ENCODE data around the gene CTDNEP1.

Gene CTDNEP1

DNA sequence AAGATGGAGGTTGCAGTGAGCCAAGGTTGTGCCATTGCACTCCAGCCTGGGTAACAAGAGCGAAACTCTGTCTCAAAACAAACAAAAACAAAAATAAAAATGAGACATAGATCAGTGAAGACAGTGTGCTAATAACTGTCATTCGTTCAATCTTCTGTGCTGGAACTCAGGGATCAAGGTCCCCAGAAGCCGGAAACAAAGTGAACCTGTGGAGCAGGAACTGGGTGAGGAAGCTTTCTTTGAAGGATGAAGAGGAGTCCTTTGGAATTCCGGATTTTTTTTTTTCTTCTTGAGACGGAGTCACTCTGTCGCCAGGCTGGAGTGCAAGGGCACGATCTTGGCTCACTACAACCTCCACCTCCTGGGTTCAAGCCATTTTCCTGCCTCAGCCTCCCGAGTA is 27.9 kb upstream of the CTDNEP1 start:
- no peak for DNase-seq

DNA sequence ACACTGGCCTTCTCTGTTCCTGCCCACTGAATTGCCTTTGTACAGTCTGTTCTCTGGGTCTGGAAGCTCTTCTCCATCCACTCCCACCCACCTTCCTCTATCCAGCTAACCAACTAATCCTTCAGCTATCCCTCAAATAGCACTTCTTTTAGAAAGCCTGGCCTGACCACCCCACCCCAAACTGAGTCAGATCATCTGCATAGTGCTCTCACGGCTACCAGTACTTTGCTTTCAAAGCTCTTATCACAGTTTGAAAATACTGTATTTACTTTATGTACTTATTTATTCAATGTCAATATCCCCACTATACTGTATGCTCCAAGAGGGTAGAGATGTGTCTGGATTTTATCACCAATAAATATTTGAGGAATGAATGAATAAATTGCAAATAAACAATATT is 15.2 kb upstream of the CTDNEP1 start:
- DNase-seq: no peak

DNA sequence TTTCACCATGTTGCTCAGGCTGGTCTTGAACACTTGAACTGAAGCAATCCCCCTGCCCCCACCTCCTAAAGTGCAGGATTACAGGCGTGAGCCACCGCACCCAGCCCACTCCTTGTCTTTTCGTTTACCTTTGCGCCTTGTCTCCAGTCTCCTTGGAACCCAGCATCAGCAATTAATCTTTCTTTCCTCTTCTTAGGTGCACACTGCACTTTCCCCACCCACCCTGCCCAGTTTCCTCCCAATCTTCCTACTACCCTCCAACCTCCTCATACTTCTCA is 12.2 kb upstream of the CTDNEP1 start:
- DNase-seq: no peak

DNA sequence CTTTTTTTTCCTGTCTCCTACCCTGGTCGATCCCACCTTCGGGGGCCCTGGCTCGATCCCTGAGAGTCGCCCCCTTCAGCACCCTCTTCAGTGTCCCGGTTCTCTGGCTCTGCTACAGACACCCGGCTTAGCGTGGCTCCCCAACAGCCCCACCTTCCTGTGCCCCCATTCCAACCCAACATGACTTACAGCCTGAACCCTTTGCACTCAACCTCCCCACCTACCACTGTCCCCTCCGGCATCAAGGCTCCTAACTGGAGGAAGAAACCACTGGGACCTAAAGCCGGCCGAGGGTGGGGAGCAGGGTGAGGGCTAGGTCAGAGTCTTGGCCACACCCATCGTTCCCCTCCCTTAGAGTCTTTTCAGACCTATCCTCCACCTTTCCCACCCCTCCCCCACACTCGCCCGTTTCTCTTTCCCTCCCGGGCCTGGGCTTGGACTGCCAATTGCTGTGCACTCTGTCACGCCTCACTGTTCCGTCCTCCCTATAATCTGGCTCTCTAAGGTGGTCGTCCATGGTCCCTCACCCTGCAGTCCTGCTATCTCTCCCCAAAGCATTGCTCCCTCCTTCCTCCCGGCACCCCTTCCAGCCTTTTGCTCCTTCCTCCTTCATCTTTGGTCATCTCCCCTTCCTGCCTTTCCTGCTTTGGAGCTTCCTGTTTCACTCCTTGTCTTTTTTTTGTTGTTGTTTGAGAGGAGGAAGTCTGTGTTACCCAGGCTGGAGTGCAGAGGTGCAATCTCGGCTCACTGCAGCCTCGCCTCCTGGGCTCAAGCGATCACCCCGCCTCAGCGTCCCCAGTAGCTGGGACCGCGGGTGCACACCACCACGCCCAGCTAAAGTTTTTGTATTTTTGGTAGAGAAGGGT is 11.6 kb upstream of the CTDNEP1 start:
- no peak for DNase-seq

DNA sequence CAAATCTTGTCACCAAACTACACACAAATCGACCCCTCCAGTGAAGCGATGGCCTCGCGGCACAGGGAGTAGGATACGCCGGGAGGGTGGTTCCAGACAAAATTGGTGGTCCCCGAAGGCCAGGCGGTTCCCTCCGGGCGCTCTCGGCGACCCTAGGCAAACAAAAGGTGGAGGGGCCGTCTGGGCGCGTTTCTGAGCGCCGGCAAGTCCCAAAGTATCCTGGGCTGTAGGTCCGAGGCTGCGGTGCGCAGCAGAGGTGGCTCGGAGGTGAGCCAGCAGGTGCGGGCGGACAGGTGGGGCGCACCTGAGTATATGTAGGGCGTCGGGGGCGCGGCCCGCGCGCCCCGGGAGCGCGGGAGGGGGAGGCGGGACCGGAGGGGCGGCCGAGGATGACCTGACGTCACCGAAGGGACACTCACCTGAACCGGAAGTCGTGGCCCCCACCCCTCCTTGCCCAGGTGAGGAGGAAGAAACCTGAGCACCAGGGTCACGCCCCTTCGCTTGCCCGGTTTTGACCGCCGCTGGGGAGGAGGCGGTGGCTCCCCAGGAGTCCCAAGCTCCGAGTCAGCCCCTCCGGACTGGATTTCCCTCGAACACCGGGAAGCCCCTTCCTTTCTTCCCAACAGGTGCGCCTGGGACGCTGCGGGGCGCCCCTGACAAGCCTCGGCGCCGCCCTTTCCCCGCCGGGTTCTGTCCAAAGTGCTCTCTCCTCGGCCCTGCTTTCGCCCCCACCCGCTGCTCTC is 10.8 kb upstream of the CTDNEP1 start, which contains the start of gene CLDN7:
Gene CLDN7, minus strand, starts transcription at position 287 of the 743 bp plus-strand sequence. CDS start 435 bp downstream, outside the sequence.
- no peak for DNase-seq

DNA sequence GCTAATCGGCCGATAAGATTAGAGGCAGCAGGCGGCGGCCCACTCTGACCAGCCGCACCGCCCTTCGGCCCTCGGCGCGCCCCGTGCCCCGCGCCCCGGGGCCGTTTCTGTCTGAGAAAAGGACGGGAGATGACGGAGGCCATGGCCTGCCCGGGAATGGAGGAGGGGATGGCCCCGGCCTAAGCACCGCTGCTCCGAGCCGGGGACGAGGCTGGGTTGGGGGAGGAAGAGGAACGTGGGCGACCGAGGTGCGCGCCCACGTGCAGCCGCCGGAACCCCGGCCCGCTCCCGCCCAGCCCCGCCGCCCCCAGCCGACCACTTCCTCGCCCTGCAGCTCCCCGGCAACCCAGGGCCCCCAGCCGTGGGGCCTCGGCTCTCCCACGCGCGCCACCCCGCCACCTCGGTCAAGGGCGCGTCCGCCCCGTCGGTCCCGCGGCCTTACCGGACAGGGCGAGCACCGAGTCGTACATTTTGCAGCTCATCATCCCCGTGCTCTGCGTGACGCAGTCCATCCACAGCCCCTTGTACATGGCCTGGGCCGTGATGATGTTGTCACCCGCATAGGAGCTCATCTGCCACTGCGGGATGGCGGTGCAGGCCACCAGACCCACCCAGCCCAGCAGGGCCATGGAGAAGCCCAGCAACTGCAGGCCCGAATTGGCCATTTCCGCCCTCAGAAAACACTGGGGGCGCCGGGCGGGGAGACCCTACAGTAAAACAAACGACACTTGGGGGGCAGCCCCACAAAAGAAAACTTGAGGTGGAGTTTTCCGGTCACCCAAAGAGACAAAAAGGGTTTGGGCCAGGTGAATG is 10.1 kb upstream of the CTDNEP1 start:
- no peak for DNase-seq

DNA sequence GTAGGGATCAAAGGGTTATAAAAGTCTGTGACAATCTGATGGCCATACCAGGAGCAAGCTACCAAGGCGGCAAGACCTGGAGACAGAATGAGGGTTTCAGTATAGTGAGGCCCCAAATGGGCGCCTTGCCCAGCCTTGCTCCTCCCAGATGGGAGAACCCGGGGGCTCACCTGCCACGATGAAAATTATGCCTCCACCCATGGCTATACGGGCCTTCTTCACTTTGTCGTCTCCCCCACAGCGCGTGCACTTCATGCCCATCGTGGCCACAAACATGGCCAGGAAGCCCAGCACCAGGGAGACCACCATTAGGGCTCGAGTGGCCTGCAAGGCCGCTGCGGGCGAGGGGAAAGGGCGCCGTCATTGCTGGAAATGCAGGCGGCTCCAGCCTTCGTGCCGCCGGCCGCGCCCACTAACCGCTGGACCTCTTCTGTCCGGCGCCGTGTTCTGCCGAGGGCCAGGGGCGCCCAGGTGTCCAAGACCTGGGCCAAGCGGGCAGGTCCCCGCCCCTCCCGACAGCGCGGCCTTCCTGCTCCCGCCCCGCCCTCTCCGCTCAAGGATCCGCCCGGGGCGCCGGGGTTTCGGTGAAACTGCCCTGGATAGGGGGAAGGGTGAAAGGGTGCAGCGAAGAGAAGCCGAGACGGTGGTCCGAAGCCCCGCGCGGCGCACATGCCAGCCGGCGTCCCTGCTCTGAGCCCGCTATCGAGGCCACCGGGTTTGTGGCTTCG is 9.3 kb upstream of the CTDNEP1 start:
- DNase-seq: no peak

DNA sequence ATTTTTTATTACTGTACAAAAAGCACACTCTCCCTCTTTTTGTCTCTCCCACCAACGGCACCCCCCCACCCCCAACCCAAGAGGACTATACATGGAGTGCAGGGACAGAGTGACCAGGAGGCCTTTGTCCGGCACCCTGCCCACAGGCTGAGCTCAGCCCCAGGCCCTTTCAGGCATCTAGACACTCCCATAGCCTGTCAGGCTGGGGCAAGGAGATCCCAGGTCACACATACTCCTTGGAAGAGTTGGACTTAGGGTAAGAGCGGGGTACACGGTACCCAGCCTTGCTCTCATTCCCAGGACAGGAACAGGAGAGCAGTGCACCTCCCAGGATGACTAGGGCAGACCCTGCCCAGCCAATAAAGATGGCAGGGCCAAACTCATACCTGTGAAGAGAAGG is 8.6 kb upstream of the CTDNEP1 start:
- DNase-seq: no peak

DNA sequence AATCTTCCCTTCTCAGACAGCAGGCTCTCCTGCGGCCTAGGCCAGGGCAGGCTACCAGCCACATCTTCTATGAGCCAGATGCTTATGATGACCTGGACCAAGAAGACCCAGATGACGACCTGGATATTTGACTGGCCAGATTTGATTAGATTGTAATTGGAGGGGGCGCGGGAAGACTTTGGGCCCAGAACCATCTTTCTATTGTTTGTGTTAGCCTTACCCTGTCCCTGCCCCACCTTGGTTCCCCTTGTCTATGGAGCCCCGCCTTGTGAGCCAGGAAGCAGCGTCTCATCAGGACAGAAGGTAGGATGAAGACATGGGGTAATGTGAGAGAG is 8.0 kb upstream of the CTDNEP1 start:
- DNase-seq: no peak

DNA sequence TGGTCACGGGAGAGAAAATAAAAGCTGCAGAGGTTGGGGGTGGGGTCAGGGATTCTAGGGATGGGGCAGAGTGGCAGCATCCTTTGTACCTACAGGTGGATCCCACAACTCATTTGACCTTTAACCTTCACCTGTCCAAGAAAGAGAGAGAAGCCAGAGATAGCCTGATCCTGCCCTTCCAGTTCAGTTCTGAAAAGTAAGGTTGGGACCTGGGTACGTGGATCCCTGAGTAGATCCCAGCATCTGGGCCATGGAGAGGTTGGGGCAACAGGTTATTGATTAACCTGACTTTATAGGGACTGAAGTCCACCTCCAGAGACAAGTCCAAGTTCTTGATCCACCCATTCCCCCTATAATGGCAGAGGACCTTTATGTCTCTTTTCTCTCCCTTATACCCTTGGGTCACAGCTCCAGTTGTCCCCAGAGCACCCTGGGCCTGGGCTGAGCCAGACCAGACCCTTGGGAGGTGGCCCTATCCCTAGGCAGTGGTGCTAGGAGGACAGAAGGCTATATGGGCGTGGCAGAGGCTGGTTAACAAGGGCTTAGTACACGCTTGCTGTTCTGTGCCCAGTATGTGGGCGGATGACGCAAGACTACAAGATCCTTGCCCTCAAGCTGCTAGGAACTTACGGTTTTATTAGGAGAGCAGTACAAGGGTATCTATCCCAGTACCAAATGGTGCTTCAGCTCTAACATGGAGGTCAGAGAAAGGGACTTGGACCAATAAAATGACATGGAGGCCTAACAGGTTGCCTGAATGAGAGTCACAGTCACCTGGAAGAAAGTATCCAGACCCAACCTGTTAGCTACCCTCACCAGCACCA is 7.4 kb upstream of the CTDNEP1 start:
- no peak for DNase-seq

DNA sequence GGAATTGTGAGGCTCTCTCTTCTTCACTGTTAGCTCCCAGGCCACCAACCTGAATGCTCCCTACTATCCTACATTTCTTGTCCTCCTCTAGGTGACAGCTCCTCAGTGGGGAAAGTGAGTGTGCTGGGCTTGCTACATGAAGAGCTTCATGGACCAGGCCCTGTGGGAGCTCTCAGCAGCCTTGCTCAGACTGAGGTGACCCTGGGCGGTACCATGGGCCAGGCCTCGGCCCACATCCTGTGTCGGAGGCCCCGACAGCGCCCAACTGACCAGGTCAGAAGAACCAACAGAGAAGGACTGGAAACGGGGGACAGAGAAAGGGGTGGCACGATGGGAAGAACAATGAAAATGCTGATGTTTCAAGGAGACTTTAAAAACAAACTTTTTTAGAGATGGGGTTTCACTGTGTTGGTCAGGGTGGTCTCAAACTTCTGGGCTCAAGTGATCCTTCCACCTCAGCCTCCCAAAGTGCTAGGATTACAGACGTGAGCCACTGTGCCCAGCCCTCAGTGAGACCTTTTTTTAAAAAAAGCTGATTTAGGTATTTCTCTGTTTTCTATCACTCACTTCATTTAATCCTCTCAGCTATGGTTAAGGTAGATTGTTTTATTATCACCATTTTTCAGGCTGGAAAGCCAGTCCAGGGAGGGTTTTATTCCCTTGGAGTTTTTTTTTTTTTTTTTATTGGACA is 5.4 kb upstream of the CTDNEP1 start:
- no peak for DNase-seq

DNA sequence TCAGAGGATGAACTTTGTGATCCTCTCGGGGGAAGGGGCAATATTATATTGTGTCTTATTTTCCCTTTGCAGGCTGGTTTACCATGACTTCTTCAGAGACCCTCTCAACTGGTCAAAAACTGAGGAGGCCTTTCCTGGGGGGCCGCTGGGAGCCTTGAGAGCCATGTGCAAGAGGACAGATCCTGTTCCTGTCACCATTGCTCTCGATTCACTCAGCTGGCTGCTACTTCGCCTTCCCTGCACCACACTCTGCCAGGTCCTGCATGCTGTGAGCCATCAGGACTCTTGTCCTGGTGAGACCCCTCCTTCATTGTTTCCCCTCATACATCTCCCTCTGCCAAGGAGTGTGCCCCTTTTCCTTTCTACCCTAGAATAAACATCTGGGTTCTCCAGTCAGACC is 3.0 kb upstream of the CTDNEP1 start:
- DNase-seq: no peak

DNA sequence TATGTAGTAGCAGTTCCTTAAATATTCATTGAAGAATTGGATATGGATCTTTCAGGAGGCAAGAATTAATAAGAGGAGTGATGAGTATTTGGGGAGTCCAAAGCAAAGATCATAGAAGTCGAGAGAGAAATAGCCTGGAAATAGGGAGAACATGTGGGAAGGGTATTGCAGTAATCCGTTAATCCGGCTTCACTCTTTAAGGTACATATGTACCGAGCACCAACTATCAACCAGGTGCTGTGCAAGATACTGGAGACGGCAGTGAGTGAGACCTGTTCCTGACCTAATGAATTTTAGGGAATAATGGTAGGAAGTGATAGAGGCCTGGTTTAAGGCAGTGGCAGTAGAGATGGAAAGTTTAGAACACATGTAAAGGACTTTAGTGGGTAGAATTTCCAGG is 1.5 kb upstream of the CTDNEP1 start:
- DNase-seq: no peak

DNA sequence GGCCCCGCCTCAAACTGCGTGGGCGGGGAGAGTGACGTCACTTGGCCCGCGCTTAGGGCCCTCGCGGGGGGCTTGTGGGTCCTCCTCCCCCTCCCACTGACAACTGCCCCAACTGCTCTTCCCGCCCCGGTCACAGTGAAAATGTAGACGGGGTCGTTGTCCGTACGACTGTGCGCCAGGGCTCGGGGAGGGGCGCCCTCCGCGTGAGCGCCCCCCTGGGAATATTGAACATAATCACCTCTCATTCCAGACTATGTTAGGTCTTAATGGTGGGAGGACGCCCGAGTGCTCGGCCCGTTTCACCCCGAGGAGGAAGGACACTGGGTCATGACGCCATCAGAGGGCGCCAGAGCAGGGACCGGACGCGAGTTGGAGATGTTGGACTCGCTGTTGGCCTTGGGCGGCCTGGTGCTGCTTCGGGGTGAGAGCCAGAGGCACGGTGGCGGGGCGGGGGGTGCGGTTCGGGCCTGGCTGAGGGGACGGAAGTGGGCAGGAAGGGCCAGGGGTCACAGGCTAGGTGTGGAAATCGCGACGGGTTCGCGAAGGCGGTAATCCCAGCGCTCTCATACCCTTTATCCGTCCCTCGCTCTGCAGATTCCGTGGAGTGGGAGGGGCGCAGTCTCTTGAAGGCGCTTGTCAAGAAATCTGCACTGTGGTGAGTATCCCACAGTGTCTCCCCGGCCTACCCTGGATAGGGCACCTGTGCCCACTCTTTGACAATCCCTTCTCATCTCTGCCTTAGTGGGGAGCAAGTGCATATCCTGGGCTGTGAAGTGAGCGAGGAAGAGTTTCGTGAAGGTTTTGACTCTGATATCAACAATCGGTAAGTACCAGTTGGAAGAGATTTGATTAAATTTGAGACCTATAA is 876 bp upstream of the CTDNEP1 start, which contains the start of gene ELP5:
Gene ELP5, plus strand, starts transcription at position 40 of the 868 bp plus-strand sequence. Its CDS starts 336 bp downstream, at position 376.
- DNase-seq: peak; percentile 96

DNA sequence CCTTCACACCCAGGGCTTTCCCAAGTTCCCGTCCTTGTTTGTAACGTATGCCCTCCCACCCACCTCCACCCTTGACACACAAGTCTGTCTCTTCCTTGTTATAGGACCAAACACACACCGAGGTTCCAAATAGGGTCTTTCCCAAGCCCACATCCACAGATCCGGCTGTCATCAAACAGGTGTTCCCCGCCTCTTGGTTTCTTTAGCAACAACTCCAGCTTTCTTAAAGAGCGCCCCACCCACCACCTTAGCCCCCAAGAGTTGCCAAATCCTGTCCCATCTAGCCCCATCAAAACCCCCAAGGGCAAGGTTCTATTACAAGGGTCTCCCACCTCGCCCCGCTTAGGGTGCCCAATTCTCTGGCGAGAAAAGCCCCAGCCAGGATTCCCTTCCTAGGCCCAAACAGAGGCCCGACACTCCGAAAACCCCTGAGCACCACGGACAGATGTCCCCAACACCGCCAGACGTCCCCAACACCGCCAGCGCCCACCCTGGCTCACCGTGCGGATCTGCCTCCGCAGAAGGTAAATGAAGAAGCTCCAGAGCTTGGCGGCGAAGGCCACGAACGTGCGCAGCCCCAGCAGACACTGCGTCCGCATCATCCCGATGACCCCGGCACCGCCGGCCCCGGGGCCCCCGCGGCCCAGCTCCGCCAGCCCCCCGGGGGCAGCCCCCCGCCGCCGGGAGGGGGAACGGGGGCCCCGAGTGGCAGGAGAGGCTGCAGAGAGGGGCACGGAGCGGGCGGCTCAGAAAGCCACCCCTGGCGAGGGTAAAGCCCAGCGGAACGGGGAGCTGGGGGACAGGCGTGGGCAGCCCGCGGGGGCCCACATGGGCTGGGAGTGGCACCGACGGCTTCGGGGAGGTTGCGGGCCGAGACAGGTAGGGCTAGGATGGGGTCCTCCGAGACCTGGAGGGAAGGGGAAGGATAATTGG is 573 bp downstream of the CTDNEP1 start:
- DNase-seq: no peak

DNA sequence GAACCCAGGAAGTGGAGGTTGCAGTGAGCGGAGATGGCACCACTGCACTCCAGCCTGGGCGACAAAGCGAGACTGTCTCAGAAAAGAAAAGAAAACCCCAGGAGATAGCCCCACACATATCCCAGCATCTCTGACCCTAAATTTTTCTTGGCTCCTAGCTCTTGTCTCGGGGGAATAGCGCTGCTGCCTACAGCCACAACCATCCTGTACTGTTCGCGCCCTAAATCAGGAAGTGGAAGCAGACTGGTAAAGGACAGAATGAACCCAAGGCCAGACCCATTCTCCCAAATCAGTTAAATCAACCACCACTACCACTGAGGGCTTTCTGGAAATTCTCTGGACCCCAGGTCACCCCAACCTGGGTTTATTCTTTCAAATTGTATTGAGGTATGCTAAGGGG is 1.7 kb downstream of the CTDNEP1 start:
- DNase-seq: no peak

DNA sequence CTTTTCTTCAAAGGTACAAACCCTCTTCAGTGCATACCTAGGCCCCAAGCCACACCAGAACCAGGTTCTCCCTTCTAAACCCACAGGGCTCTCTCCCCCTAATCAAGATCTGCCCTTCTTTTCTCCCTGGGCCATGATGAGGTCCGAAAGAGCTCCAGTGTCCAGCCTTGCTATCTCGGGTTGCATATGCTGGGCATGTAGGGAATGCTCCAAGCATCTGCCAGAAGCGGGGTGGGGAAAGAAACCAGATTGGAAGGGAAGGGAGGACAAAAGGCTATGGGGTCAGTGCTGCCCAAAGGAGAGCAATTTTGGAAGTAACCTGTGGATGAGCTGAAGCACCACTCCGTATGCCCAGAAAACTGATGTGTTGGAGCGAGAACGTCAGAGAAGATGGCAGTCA is 2.3 kb downstream of the CTDNEP1 start:
- no peak for DNase-seq

DNA sequence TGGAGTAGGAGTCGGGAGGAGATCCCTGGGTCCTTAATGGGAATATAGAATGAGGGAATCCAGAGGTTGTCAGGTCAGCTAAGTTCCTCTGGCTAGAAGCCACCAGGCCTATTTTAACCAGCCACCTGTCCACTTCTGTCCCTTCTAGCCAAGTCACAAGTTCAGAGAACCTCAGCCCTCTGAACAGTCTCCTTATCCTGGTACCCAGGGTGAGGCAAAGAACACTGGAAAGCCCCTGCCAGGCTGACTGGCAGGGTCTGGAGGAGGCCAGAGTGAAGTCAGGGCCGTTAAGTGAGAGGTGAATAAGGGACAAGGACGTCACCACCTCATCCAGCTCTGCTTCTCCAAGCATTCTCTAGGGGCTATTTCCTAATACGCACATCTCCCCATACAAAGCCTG is 2.7 kb downstream of the CTDNEP1 start:
- DNase-seq: no peak

DNA sequence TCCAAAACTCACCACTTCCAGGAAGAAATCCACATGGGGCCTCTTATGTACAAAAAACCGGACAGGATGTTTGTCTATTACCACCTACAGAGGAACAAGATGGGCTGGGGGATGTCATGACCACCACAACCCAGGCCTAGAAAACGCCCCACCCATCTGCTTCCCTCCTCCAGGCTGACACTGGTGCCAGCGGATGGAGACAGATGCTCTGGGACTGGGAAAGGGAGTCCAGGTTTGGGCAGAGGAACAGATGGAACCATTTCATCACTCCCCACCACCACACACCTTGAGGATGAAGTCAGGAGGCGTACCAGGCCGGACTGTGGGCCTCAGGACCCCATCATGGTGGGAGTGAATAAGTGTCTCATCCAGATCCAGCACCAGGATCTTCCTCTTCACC is 4.8 kb downstream of the CTDNEP1 start:
- DNase-seq: no peak
